GM12865 (cell line): ENCODE measurements around the gene BCAP31.
"Not testable (repeated sequence)": the region's sequence is repeated elsewhere in the genome, so short reads cannot be mapped to it uniquely, and the experiment has no call there.

Source experiments
- DNase-seq: peaks from one replicate; pipeline ENCODE4 v3.0.0; 2010; ENCODE audit warnings: low read depth
- H3K4me3 ChIP-seq: 2 replicates; pipeline ENCODE4 v1.5.1; 2011; ENCODE audit warnings: mild to moderate bottlenecking, low read depth, low read length, control low read depth
- CTCF ChIP-seq: IDR thresholded peaks from 2 replicates; pipeline ENCODE4 v1.5.1; 2011; ENCODE audit warnings: low read length, control low read depth, low read depth, inconsistent platforms; ENCODE audit not compliant: insufficient read depth; ENCODE audit errors: missing control alignments

Gene BCAP31

GRCh38 chrX:153688071-153688470, 36.1 kb downstream of the BCAP31 start:
- no peak for DNase-seq
- H3K4me3 ChIP-seq = no peak overlapping the region
- no peak for TF ChIP-seq CTCF

GRCh38 chrX:153687121-153688039, 36.8 kb downstream of the BCAP31 start, which contains the start of gene SLC6A8:
SLC6A8 (plus strand) TSS chrX:153687926; CDS start chrX:153688575, 649 bp downstream.
- no peak within 1 kb of the TSS; the same call in 1 of the 2 replicates for H3K4me3 ChIP-seq
- TF ChIP-seq CTCF = peak; percentile 35
- peak; percentile 40 for DNase-seq

GRCh38 chrX:153686711-153687110, 37.5 kb downstream of the BCAP31 start:
- DNase-seq = no peak
- H3K4me3 ChIP-seq = no peak overlapping the region
- TF ChIP-seq CTCF = no peak

GRCh38 chrX:153685751-153686696, 38.2 kb downstream of the BCAP31 start:
- H3K4me3 ChIP-seq = no peak overlapping the region
- no peak for DNase-seq
- no peak for TF ChIP-seq CTCF

- no peak overlapping the region for H3K4me3 ChIP-seq
- TF ChIP-seq CTCF = no peak
- DNase-seq = no peak
Observed at GRCh38 chrX:153685156-153685536, 39.0 kb downstream of the BCAP31 start.

GRCh38 chrX:153684467-153685155, 39.6 kb downstream of the BCAP31 start:
- no peak overlapping the region for H3K4me3 ChIP-seq
- DNase-seq = no peak
- no peak for TF ChIP-seq CTCF

- not testable (repeated sequence) for DNase-seq
Observed at GRCh38 chrX:153683486-153683885, 40.7 kb downstream of the BCAP31 start.

More at GRCh38 chrX:153683486-153683885, 40.7 kb downstream of the BCAP31 start:
- H3K4me3 ChIP-seq = not testable (repeated sequence)
